NK-92 treated with Interleukin-12 subunit alpha and Interleukin-12 subunit beta, amount 100 ng/mL, for 24 hours (cell line): ENCODE data around the gene VKORC1.
A peak's percentile ranks its signal among the peaks of the same experiment; 100 is the strongest.

Source experiments
- DNase-seq: peaks from one replicate; lab custom pipeline; 2025; lab: John Stamatoyannopoulos, UW

VKORC1 gene

DNA sequence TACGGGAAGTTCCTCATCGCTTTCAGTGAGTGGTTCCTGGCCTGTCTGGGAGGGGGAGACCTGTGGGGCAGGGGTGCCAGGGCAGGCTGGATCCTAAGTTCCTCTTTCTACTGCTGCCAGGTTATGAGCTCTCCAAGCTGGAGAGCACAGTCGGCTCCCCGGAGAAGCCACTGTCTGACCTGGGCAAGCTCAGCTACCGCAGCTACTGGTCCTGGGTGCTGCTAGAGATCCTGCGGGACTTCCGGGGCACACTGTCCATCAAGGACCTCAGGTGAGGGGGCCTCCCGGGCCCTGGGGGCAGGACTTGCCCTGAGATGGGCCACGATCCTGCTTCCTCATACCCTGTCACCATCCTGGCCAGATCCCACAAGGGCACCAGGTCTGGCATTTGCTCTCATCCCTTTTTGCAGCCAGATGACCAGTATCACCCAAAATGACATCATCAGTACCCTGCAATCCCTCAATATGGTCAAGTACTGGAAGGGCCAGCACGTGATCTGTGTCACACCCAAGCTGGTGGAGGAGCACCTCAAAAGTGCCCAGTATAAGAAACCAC is 35.8 kb upstream of the VKORC1 start:
- DNase-seq, result no peak

DNA sequence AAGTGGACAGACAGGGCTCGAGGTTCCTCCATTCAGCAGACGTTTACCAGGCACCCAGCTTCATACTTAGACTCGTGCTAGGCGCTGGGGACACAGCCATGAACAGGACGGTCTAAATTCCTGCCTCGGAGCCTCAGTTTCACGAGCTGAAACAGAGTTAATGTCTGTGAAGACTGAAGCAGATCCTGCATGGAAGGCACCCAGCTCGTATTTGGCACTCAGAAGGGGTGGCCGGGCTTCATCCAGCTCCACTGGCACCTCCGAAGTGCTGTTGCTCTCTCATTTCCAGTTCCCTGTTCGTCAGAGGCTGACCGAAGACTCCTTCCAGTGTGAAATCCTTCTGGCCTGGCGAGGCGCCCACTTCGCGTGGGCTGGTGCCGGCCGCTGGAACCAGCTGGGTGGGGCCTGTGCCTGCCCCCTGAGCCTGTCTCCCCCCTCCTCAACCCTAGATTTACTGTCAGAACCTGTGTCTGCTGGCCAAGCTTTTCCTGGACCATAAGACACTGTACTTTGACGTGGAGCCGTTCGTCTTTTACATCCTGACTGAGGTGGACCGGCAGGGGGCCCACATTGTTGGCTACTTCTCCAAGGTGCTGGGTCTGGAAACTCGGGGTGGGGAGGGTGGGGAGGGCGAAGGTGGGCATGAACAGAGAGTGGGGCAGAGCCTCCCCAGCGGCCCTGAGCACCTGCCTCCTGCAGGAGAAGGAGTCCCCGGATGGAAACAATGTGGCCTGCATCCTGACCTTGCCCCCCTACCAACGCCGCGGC is 35.2 kb upstream of the VKORC1 start:
- DNase-seq, result no peak

DNA sequence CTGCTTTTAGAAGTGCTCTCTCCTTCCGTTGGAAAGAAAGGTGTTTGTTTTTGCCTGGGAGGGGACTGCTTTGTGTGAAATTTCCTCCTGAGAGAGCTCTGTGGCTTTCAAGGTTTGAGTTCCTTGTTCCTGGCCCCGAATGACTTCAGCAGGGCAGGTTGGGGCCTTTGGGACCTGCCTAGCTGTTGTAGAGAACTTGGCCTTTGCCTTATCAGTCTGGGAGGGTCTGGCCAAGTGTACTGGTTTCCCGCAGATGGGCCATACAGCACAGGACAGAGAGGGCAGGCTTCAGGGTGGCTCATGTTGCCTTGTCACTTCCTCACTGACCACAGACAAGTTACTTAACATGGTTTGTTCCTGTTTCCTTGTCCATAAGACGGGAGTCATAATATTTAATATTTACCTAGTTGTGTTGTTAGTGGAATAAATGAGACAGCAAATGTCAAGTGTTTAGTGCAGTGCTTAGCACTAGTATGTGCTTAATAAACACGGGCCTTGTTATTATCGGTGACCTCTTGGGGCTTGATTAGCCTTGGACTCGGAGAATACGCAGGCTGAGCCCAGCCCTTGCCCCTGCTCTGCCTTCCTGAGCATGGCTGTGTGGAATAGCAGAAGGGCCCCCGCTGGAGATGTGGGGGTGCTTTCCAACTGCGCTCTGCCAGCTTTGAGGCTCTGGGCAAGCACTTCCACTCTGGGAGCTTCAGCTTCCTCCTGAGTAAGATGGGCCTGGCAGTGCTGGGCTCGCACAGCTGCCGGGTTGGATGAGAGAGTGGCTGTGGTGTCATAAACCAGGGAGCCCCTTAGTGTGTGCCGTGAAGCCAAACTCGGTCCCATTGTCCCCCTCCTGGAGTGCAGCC is 34.3 kb upstream of the VKORC1 start:
- DNase-seq, result no peak

DNA sequence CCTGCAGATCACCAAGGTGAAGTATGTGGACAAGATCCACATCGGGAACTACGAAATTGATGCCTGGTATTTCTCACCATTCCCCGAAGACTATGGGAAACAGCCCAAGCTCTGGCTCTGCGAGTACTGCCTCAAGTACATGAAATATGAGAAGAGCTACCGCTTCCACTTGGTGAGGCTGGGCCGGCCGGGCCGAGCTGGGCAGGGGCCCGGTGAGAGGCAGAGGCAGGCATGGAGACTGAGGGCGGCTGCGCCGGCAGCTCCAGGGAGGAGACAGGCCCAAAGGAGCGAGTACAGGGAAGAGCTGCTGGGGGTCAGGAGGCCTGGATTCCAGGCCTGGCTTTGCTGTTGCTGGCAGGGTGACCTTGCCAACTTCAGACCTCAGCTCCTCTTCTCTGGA is 32.6 kb upstream of the VKORC1 start:
- DNase-seq, result no peak

DNA sequence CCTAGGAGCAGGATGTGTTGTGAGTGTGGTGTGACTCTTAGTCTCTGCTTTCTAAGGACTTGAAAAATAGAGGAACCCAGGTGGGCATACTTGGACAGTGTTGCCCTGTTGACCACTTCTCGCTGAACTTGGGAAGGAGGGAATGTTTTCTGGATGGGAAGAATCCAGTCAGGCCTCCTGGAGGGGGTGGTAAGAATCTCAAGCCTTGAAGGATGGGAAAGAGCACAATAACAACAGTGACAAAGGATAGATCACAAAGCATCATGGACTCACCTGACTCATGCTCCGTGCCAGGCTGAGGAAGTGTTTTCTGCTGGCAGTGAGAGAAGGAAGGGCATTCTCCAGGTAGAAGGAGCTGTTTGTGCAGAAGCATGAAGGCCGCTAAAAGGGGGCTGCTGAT is 31.2 kb upstream of the VKORC1 start:
- no peak for DNase-seq

DNA sequence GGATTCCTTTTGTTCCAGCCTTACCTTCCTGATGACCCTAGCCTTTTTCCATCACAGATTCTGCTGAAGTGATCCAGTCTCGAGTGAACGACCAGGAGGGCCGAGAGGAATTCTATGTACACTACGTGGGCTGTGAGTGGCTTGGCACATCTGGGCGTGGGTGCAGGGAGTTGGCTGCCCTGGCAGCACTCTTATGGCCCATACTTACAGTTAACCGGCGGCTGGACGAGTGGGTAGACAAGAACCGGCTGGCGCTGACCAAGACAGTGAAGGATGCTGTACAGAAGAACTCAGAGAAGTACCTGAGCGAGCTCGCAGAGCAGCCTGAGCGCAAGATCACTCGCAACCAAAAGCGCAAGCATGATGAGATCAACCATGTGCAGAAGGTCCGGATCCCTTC is 25.5 kb upstream of the VKORC1 start:
- no peak for DNase-seq

DNA sequence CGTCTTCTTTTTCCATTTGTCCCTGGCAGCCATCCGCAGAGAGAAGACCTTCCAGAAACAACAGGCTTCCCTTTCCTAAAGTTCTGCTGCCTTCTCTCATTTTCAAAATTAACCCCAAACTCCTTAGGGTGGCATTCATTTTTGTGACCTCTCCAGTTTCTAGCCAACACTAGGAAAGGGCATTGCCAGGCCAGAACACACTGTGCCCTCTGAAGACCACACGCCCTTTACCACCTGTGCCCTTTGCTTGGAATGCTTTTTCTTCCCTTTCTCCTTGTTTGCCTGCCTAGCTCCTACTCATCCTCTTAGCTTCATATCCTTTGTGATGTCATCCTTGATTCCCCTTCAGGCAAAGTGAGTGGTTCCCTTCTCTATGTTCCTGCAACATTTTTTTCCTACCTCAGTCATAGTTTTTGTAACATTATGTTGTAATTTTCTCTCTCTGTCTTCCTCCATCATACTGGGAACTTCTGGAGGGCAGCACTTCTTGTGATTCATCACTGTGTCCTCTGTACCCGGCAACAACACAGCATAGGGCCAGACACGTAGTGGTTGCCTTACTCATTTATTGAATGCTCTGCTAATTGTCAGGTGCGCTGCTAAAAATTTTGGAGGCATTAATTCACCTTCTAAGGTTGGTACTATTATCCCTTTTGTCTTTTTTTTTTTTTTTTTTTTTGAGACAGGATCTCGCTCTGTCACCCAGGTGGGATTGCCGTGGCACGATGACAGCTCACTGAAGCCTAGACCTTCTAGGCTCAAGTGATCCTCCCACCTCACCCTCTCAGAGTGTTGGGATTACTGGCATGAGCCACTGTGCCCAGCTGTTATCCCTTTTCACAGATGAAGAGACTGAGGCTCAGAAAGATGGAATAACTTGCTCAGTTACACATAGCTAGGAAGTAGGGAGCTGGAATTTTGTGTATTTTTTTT is 23.9 kb upstream of the VKORC1 start:
- no peak for DNase-seq

DNA sequence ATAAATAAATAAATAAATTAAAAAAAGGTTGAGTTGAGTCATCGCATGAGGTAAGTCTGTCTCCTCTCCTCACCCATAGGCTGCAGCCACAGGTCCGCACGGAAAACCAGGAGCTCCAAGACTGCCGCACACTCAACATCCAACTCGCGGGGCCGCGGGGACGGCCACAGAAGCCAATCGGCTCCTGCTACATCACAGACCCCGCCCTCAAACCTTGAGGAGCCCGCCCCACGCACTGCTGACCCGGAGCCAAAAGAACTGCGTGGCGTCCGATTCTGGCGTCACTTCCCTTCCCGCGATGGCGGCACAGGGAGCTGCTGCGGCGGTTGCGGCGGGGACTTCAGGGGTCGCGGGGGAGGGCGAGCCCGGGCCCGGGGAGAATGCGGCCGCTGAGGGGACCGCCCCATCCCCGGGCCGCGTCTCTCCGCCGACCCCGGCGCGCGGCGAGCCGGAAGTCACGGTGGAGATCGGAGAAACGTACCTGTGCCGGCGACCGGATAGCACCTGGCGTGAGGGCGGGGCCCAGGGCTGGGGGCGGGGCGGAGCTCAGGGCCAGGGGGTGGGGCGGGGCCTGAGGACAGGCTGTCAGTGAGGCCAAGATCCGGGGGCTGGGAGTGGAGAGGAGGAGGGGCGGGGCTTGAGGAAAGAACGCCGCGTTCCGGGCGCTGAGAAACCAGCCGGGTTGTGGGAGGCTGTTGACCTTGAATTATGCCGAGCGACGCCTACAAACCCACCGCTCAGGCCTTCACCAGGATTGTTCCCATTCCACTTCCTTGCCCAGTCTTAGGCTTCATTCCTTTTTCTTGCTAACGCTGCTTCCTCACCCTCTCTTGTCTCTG is 23.0 kb upstream of the VKORC1 start, which contains the start of gene KAT8:
Gene KAT8 (plus strand): TSS at position 281 of the 839 bp plus-strand sequence. CDS start 18 bp downstream, at position 299.
- peak; percentile 97 for DNase-seq

DNA sequence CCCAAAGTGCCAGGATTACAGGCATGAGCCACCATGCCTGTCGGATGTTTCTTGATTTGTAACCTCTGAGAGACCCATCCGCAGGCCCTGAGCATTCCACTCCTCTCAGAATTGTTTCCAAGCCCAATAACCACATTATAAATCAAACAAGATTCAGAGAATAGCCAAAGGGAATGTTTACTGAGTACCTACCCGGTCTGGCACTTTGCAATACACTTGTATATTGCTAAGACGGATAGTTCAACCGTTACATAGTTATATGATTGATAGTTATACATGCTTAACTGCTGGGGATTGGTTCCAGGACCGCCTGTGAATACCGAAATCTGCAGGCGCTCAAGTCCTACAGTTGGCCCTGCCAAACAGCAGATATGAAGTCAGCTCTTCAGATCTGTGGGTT is 19.9 kb upstream of the VKORC1 start:
- no peak for DNase-seq

DNA sequence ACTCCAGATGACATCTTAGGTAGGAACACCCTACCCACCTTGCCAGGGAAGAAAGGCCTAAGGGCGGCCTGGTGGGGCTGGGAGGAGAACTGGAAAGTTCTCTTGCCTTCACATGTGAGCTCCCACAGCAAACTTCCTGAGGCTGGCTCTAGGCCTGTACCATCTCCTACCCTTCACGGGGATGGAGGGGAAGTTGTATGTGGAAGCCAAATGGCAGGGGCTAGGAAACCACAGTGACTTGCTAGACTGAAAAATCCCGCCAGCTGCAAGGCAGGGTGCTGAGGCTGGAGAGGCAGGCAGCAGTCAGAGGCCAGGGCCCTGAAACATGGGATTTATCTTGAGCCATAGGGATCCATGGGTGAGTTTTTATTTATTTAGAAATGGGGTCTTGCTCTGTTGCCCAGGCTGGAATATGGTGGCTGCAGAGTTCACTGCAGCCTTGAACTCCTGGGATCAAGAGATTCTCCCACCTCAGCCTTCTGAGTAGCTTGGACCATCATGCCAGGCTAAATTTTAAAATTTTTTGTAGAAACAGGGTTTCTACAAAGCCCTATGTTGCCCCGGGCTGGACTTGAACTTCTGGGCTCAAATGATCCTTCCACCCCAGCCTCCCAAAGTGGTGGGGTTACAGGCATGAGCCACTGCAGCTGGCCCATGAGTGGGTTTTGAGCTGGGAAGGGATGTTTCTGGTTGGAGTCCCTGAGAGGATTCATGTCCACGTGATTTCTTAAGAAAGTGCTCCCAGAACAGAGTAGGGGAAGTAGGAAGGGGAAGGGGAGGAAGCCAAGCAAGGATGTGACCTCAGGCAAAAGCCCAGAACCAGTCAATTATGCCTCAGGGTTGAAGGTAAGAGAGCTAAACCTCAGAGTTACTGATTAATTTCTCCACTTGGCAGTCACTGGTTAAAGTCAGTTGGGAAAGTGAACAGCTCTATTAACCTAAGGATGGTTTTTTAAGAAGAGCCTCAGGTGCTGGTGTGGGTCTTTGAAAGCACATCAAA is 18.8 kb upstream of the VKORC1 start:
- no peak for DNase-seq

DNA sequence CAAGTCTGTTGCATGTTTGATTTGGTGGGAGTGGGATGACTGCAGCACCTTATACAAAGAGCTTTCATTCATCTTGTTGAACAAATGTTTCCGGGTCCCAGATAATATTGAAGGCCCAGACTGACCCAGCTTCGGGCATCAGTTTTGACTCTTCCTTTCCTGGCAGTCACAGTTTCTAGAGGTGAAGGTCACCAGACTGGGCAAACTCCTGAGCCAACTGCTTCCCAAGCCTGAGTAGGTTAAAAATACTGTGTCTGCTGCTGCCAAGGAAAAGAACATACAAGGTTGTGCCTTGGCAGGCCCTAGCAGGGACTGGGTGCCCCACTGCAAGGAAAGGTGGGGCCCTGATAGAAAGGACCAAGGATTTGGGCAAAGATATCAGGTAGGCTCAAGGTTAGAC is 18.1 kb upstream of the VKORC1 start:
- no peak for DNase-seq

DNA sequence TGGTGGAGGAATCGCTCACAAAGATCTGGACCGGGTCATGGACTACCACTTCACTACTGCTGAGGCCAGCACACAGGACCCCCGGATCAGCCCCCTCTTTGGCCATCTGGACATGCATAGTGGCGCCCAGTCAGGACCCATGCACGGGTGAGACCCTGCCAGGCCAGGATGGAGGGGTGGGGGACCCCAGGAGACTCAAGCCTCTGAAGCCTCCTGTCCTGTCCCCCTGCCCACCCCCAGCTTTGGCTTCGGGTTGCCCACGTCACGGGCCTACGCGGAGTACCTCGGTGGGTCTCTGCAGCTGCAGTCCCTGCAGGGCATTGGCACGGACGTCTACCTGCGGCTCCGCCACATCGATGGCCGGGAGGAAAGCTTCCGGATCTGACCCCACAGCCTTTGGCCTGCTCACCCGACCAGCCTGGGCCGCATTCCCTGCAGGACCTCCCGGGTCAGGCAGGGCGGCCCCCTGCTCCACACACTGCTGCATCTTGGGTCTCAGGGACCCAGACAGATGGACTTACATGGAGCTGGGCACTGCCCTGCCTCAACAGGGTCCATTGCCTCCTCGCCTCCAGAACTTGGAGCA is 17.4 kb upstream of the VKORC1 start:
- no peak for DNase-seq

DNA sequence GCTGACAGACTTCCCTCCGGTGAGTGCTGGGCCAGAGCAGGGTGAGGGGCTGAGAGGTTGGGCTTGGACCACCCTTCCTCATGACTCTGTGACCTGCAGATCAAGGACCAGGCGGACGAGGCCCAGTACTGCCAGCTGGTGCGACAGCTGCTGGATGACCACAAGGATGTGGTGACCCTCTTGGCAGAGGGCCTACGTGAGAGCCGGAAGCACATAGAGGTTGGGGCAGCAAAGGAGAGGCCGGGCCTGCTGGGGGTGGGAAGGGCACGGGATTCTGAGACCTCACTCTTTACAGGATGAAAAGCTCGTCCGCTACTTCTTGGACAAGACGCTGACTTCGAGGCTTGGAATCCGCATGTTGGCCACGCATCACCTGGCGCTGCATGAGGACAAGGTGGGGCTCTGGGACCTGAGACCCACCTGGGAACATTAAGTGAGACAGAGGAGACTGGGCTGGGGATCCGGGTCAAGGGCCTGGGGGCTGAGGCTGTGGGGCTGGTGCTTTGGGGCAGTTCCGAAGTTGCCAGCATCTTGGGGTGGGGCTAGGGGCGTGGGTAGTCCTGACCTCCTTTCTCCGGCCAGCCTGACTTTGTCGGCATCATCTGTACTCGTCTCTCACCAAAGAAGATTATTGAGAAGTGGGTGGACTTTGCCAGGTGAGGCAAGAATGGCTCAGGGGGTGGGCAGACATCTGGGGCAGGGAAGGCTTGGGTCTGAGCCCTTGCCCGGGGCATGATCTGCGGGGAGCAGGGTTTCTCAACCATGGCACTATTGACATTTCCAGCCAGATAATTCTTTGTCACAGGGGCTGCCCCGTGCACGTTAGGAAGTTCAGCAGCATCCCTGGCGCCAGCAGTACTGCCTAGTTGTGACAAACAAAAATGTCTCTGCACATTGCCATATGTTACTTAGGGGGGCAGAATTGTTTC is 15.8 kb upstream of the VKORC1 start:
- no peak for DNase-seq

DNA sequence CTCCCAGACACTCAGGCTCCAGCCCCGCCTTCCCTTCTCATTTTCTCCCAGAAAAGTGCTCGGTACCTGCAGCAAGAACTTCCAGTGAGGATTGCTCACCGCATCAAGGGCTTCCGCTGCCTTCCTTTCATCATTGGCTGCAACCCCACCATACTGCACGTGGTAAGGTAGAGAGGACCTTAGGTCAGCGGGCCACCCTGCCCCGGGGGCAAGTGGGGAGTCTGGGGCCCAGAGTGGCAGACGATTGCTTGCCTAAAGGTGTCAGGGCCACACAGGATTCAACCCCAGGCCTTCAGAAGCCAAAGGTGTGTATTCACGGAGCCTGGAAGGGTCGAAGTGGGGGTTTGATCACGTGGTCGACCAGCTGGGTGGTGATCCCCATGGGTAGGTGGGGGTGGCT is 15.0 kb upstream of the VKORC1 start:
- no peak for DNase-seq

DNA sequence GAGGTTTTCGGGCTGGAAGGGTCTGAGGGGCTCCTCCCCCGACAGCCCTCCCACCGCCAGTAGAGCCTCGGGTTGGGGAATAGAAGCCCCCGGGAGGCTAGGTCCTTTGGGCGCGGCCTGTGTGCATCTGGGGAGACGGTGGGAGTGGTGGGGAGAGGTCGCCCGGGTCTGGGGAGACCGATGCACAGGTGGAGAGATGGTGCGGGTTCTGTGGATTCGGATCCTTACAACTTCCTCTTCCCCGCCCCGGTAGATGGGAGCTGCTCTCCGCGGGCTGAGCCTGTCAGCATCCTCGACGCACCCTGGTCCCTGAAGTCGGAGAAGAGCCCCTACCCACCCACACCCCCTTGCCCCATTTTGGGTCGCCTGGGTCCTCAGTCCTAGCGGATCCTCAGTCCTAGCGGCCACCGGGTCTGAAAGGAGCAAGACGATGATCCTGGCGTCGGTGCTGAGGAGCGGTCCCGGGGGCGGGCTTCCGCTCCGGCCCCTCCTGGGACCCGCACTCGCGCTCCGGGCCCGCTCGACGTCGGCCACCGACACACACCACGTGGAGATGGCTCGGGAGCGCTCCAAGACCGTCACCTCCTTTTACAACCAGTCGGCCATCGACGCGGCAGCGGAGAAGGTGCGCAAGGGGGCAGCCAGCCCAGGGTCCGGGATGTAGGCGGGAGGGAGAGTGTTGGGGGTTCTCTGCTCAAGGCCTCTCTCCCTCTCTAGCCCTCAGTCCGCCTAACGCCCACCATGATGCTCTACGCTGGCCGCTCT is 14.4 kb upstream of the VKORC1 start:
- no peak for DNase-seq

DNA sequence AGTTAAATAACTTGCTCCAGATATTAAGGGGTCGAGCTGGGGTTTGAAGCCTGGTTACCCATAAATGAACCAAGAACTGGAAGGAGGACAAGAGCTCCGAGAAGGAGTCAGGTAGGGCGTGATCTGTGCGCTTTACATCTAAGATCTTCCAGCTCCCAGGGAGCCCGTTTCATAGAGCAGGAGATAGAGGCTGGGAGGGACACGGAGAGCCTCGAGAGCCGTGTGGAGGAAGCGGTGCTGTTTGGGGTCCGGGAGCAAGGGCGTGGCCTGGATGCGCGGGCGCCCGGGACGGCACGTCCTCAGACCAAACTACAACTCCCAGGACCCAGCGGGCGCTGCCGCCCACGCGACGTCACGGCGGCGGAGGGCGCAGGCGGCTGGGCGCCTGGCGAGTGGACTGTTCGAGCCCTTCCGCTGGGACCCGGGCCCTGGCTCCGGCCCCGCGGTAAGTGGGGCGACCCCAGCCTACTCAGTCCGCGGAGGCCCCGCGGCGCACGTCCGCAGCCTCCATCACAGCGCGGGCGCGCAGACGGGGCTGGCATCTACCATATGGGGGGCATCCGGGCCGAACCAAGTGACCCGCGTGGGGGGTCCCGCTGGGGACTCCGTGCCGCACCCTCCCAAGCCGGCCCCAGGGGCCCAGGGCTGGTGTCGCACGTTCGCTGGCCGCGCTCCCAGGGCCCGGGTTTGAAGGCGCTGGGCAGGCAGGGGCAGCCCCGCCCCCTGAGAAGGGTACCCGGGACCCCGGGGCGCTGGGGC is 13.6 kb upstream of the VKORC1 start, which contains the start of gene BCKDK:
Gene BCKDK (plus strand): TSS at position 352 of the 759 bp plus-strand sequence. CDS start 838 bp downstream, outside the sequence.
- DNase-seq, result peak; percentile 73
